ENCODE data around the gene RELN.

RELN gene

GRCh38 chr7:103571586-103571985 lies 417.9 kb downstream of the RELN start:
- Histone ChIP-seq H3K4me1 (ENCODE audit: control insufficient read depth, insufficient read depth, low read length) (no peaks in the 10 kb centered on the region), H3K27ac (ENCODE audit: extremely low read depth, low read depth, low read length) (no peak overlapping the region), H3K36me3 (ENCODE audit: control insufficient read depth in 2 of 2, insufficient read depth in 1 of 2, low read length in 2 of 2) (no peaks in the 10 kb centered on the region), H3K9me3 (ENCODE audit: control insufficient read depth, insufficient read depth, low read depth, low read length) (no peaks in the 10 kb centered on the region), H3K4me3 (ENCODE audit: low read depth, low read length) (no peak overlapping the region)
- ChIA-PET CTCF (interaction anchor here (0.7 kb wide), 1 partner anchor 1157 kb away, joined by 4 read pairs; no protein-coding TSS in a partner anchor), POLR2A (no interaction called here)
- no peak for TF ChIP-seq ZNF169 (tag by site-specific recombination; IDR thresholded peaks at IDR 0.05)
- TF ChIP-seq REST (tag by site-specific recombination; IDR thresholded peaks at IDR 0.05): no peak
- no peak for TF ChIP-seq AEBP2 (tag by site-specific recombination; IDR thresholded peaks at IDR 0.05; ENCODE audit: borderline replicate concordance)
- TF ChIP-seq ZNF416 (tag by site-specific recombination; IDR thresholded peaks at IDR 0.05): no peak
- TF ChIP-seq ZNF404 (tag by site-specific recombination; IDR thresholded peaks at IDR 0.05): no peak

- no peaks in the 10 kb centered on the region for H3K9me3 ChIP-seq (ENCODE audit: control insufficient read depth, insufficient read depth, low read depth, low read length)
- ChIA-PET CTCF (interaction anchor here (0.7 kb wide), 1 partner anchor 37 kb away, joined by 3 read pairs; no protein-coding TSS in a partner anchor), POLR2A (no interaction called here)
- TF ChIP-seq MZF1 (tag by site-specific recombination; IDR thresholded peaks at IDR 0.05; ENCODE audit: borderline replicate concordance): no peak
- TF ChIP-seq SALL2 (tag by site-specific recombination; IDR thresholded peaks at IDR 0.05; ENCODE audit: borderline replicate concordance): no peak
- no peak for TF ChIP-seq YY1 (tag by site-specific recombination; IDR thresholded peaks at IDR 0.05)
- TF ChIP-seq CTCF (tag by site-specific recombination; IDR thresholded peaks at IDR 0.05): no peak
- TF ChIP-seq ZBTB21 (tag by site-specific recombination; IDR thresholded peaks at IDR 0.05): no peak
- TF ChIP-seq REPIN1 (tag by site-specific recombination; IDR thresholded peaks at IDR 0.05; ENCODE audit: low read depth): no peak
- no peak for TF ChIP-seq ZNF580 (tag by site-specific recombination; IDR thresholded peaks at IDR 0.05)
- TF ChIP-seq SETDB1 (IDR thresholded peaks at IDR 0.05; ENCODE audit: insufficient read length, low read length): no peak
- no peak for TF ChIP-seq ZNF76 (tag by site-specific recombination; IDR thresholded peaks at IDR 0.05; ENCODE audit: borderline replicate concordance, low read depth)
- no peak for TF ChIP-seq ZSCAN23 (tag by site-specific recombination; IDR thresholded peaks at IDR 0.05)
- no peak for TF ChIP-seq ZNF266 (tag by site-specific recombination; IDR thresholded peaks at IDR 0.05; ENCODE audit: low read depth)
- TF ChIP-seq ZNF362 (tag by site-specific recombination; IDR thresholded peaks at IDR 0.05): no peak
- TF ChIP-seq ZNF416 (tag by site-specific recombination; IDR thresholded peaks at IDR 0.05): no peak
- no peak for TF ChIP-seq SP2 (tag by site-specific recombination; IDR thresholded peaks at IDR 0.05)
- no peak for TF ChIP-seq ZNF148 (tag by site-specific recombination; IDR thresholded peaks at IDR 0.05; ENCODE audit: borderline replicate concordance)
- no peak for TF ChIP-seq OSR2 (tag by site-specific recombination; IDR thresholded peaks at IDR 0.05)
- no peak for TF ChIP-seq ZFP69B (tag by site-specific recombination; IDR thresholded peaks at IDR 0.05)
- no peak for TF ChIP-seq ZNF791 (tag by site-specific recombination; IDR thresholded peaks at IDR 0.05)
Measured at GRCh38 chr7:103569621-103570305, 419.7 kb downstream of the RELN start.

More at GRCh38 chr7:103569621-103570305, 419.7 kb downstream of the RELN start:
- Histone ChIP-seq H3K36me3 (ENCODE audit: control insufficient read depth in 2 of 2, insufficient read depth in 1 of 2, low read length in 2 of 2) (no peaks in the 10 kb centered on the region), H3K4me1 (ENCODE audit: control insufficient read depth, insufficient read depth, low read length) (no peaks in the 10 kb centered on the region), H3K27ac (ENCODE audit: extremely low read depth, low read depth, low read length) (no peak overlapping the region), H3K4me3 (ENCODE audit: low read depth, low read length) (no peak overlapping the region)

Data from HEK293 (cell line).